Panc1 (cell line): ENCODE results near the gene LRP4.

Source experiments
- POLR2AphosphoS5 ChIP-seq: IDR thresholded peaks from 2 replicates; pipeline ENCODE4 v1.6.1; 2012; ENCODE audit warnings: mild to moderate bottlenecking, low read depth, low read length, moderate library complexity
- SIN3A ChIP-seq: IDR thresholded peaks from 2 replicates; pipeline ENCODE4 v1.6.1; 2012; ENCODE audit warnings: low read depth, mild to moderate bottlenecking, low read length, moderate library complexity, borderline replicate concordance; ENCODE audit not compliant: insufficient read depth
- TCF7L2 ChIP-seq: IDR thresholded peaks from 2 replicates; pipeline ENCODE4 v1.6.1; 2011; ENCODE audit warnings: mild to moderate bottlenecking, low read depth, low read length, inconsistent platforms
- TF ChIP-seq, protein P1 (sequence below): fragments of 450-650 bp; IDR thresholded peaks from 2 replicates; pipeline ENCODE4 v1.5.1; 2017; ENCODE audit warnings: mild to moderate bottlenecking
- TF ChIP-seq, protein P2 (sequence below), 2 experiments: IDR thresholded peaks; 2 replicates each; pipeline ENCODE4 v1.6.1; 2011 to 2012; ENCODE audit warnings: low read depth in 2 of 2, control low read depth in 1 of 2, low read length in 1 of 2, mild to moderate bottlenecking in 1 of 2, moderate library complexity in 1 of 2; ENCODE audit not compliant: insufficient read depth in 1 of 2

DNA sequence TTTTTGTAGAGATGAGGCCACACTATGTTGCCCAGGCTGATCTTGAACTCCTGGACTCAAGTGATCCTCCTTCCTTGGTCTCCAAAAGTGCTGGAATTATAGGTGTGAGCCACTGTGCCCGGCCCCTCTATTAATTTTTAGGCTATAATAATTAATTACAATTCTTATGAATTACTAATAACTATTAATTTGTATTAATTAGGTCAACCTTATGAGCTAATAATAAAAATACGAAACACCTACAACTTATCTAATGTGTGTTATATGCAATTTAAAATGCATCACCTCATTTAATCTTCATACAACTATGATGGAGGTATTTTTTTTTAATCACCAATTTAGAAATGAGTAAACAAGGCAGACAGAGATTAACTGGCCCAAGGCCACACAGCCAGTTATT lies 26.2 kb downstream of the LRP4 start:
- TF ChIP-seq SIN3A = no peak
- TF ChIP-seq, protein P1, sequence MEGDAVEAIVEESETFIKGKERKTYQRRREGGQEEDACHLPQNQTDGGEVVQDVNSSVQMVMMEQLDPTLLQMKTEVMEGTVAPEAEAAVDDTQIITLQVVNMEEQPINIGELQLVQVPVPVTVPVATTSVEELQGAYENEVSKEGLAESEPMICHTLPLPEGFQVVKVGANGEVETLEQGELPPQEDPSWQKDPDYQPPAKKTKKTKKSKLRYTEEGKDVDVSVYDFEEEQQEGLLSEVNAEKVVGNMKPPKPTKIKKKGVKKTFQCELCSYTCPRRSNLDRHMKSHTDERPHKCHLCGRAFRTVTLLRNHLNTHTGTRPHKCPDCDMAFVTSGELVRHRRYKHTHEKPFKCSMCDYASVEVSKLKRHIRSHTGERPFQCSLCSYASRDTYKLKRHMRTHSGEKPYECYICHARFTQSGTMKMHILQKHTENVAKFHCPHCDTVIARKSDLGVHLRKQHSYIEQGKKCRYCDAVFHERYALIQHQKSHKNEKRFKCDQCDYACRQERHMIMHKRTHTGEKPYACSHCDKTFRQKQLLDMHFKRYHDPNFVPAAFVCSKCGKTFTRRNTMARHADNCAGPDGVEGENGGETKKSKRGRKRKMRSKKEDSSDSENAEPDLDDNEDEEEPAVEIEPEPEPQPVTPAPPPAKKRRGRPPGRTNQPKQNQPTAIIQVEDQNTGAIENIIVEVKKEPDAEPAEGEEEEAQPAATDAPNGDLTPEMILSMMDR = no peak
- no peak for TF ChIP-seq POLR2AphosphoS5
- no peak for TF ChIP-seq TCF7L2
- TF ChIP-seq, protein P2, sequence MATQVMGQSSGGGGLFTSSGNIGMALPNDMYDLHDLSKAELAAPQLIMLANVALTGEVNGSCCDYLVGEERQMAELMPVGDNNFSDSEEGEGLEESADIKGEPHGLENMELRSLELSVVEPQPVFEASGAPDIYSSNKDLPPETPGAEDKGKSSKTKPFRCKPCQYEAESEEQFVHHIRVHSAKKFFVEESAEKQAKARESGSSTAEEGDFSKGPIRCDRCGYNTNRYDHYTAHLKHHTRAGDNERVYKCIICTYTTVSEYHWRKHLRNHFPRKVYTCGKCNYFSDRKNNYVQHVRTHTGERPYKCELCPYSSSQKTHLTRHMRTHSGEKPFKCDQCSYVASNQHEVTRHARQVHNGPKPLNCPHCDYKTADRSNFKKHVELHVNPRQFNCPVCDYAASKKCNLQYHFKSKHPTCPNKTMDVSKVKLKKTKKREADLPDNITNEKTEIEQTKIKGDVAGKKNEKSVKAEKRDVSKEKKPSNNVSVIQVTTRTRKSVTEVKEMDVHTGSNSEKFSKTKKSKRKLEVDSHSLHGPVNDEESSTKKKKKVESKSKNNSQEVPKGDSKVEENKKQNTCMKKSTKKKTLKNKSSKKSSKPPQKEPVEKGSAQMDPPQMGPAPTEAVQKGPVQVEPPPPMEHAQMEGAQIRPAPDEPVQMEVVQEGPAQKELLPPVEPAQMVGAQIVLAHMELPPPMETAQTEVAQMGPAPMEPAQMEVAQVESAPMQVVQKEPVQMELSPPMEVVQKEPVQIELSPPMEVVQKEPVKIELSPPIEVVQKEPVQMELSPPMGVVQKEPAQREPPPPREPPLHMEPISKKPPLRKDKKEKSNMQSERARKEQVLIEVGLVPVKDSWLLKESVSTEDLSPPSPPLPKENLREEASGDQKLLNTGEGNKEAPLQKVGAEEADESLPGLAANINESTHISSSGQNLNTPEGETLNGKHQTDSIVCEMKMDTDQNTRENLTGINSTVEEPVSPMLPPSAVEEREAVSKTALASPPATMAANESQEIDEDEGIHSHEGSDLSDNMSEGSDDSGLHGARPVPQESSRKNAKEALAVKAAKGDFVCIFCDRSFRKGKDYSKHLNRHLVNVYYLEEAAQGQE (IDR thresholded peaks at IDR 0.05; ENCODE audit: insufficient read depth in 1 of 2, low read depth in 2 of 2, low read length in 1 of 2) = no peak
